Neural progenitor cell (in vitro differentiated cells): ENCODE measurements around the gene DCAF7. TPM values are rescaled to one million over a fixed set of nuclear protein-coding genes. Genes with fewer than 3 reads are reported as not detected.

ENCODE experiments used
- DNase-seq: peaks from one replicate; pipeline ENCODE4 v3.0.0-alpha.2; 2016; ENCODE audit warnings: low spot score
- H2AFZ ChIP-seq: fragments of 200-600 bp; sonication (generic); replicated peaks from 2 replicates; pipeline ENCODE4 v1.6.1; 2016; ENCODE audit warnings: antibody characterized with exemption
- H3F3A ChIP-seq: fragments of 200-600 bp; sonication (generic); 2 replicates; pipeline ENCODE4 v1.6.1; 2016; ENCODE audit warnings: antibody characterized with exemption, low read depth
- H3K27ac ChIP-seq: fragments of 200-600 bp; sonication (generic); 2 replicates; pipeline ENCODE4 v1.5.1; 2016; ENCODE audit warnings: mild to moderate bottlenecking
- H3K27me3 ChIP-seq: fragments of 200-600 bp; sonication (generic); 2 replicates; pipeline ENCODE4 v1.6.1; 2016; ENCODE audit warnings: mild to moderate bottlenecking, moderate library complexity
- H3K36me3 ChIP-seq: fragments of 200-600 bp; sonication (generic); 2 replicates; pipeline ENCODE4 v1.5.1; 2016
- H3K4me1 ChIP-seq: fragments of 200-600 bp; sonication (generic); 2 replicates; pipeline ENCODE4 v1.6.1; 2016; ENCODE audit warnings: mixed run types
- H3K4me2 ChIP-seq: fragments of 200-600 bp; sonication (generic); 2 replicates; pipeline ENCODE4 v1.6.1; 2016
- H3K4me3 ChIP-seq: fragments of 200-600 bp; sonication (generic); 2 replicates; pipeline ENCODE4 v1.5.1; 2016
- H3K79me2 ChIP-seq: fragments of 200-600 bp; sonication (generic); 2 replicates; pipeline ENCODE4 v1.6.1; 2016; ENCODE audit warnings: low read depth
- H3K9ac ChIP-seq: fragments of 200-600 bp; sonication (generic); 2 replicates; pipeline ENCODE4 v1.6.1; 2016
- H3K9me3 ChIP-seq: fragments of 200-600 bp; sonication (generic); 2 replicates; pipeline ENCODE4 v1.5.1; 2016; ENCODE audit warnings: low read depth
- H4K20me1 ChIP-seq: fragments of 200-600 bp; sonication (generic); 2 replicates; pipeline ENCODE4 v1.6.1; 2016; ENCODE audit warnings: low read depth
- H3K27ac Mint-ChIP-seq: 3 replicates; pipeline ENCODE4 v1.8.0; 2021; ENCODE audit warnings: mixed read lengths
- H3K27me3 Mint-ChIP-seq: 2 replicates; pipeline ENCODE4 v1.8.0; 2022; ENCODE audit warnings: low read depth, mild to moderate bottlenecking, inconsistent platforms, moderate library complexity, mixed read lengths; ENCODE audit not compliant: insufficient read depth
- H3K36me3 Mint-ChIP-seq: 3 replicates; pipeline ENCODE4 v1.8.0; 2021; ENCODE audit warnings: mixed read lengths
- H3K4me1 Mint-ChIP-seq: 3 replicates; pipeline ENCODE4 v1.8.0; 2021; ENCODE audit warnings: mixed read lengths
- H3K4me3 Mint-ChIP-seq: 3 replicates; pipeline ENCODE4 v1.8.0; 2021; ENCODE audit warnings: mild to moderate bottlenecking, moderate library complexity, mixed read lengths
- H3K9me3 Mint-ChIP-seq: 3 replicates; pipeline ENCODE4 v1.8.0; 2020; ENCODE audit warnings: mixed read lengths
- CTCF ChIP-seq: fragments of 200-600 bp; sonication (generic); IDR thresholded peaks from 2 replicates; pipeline ENCODE4 v1.5.1; 2017; ENCODE audit warnings: antibody characterized with exemption, mild to moderate bottlenecking
- EZH2 ChIP-seq: fragments of 200-600 bp; sonication (generic); IDR thresholded peaks from 2 replicates; pipeline ENCODE4 v1.6.1; 2017; ENCODE audit warnings: antibody characterized with exemption, mild to moderate bottlenecking, moderate library complexity
- EZH2phosphoT487 ChIP-seq: fragments of 200-600 bp; sonication (generic); IDR thresholded peaks from 2 replicates; pipeline ENCODE4 v1.6.1; 2017; ENCODE audit warnings: antibody characterized with exemption
- total RNA-seq: library from RNA; depleted of rRNA; stranded (reverse); fragments of >200 nt; gene quantifications from 2 replicates; pipeline ENCODE4 v1.2.3, GENCODE V29; 2015; ENCODE audit warnings: low replicate concordance

Gene DCAF7
- total RNA-seq, 1 donor from 2014 or later = 56.5 TPM

- no peak overlapping the region for H2AFZ ChIP-seq
- no peak overlapping the region for H3K4me3 Mint-ChIP-seq
- H3K27ac Mint-ChIP-seq = no peak overlapping the region
- H3K9ac ChIP-seq = no peak overlapping the region
- H3K79me2 ChIP-seq = peaks cover 7% of the 10 kb centered on the region
- no peak for DNase-seq
- H3K4me3 ChIP-seq = no peak overlapping the region
- no peak overlapping the region for H3K27ac ChIP-seq
- H3K27me3 ChIP-seq = no peaks in the 10 kb centered on the region
- no peaks in the 10 kb centered on the region for H3K36me3 ChIP-seq
- H3K4me1 Mint-ChIP-seq = peaks cover 7% of the 10 kb centered on the region
- H3K4me2 ChIP-seq = no peak overlapping the region
- peaks cover 19% of the 10 kb centered on the region for H3F3A ChIP-seq
- H3K9me3 ChIP-seq = no peaks in the 10 kb centered on the region
- H3K9me3 Mint-ChIP-seq = no peaks in the 10 kb centered on the region
- no peaks in the 10 kb centered on the region for H3K27me3 Mint-ChIP-seq
- TF ChIP-seq EZH2phosphoT487 = no peak
- TF ChIP-seq CTCF = no peak
- peaks cover 3% of the 10 kb centered on the region for H4K20me1 ChIP-seq
- peaks cover 8% of the 10 kb centered on the region for H3K4me1 ChIP-seq
- H3K36me3 Mint-ChIP-seq = no peaks in the 10 kb centered on the region
Observed at GRCh38 chr17:63546308-63547082, 3.8 kb upstream of the DCAF7 start.

- Mint-ChIP-seq H3K27me3 (no peaks in the 10 kb centered on the region), H3K9me3 (no peaks in the 10 kb centered on the region), H3K4me1 (peaks cover 10% of the 10 kb centered on the region), H3K36me3 (no peaks in the 10 kb centered on the region), H3K4me3 (no peak overlapping the region), H3K27ac (no peak overlapping the region)
- H3K36me3 ChIP-seq = no peaks in the 10 kb centered on the region
- H3K27ac ChIP-seq = no peak overlapping the region
- no peak overlapping the region for H3K4me3 ChIP-seq
- H3K27me3 ChIP-seq = no peaks in the 10 kb centered on the region
- TF ChIP-seq CTCF (no peak), EZH2phosphoT487 (no peak), EZH2 (no peak)
- H3K4me1 ChIP-seq = peaks cover 8% of the 10 kb centered on the region
- peaks cover 13% of the 10 kb centered on the region for H3K79me2 ChIP-seq
- H3K9ac ChIP-seq = no peak overlapping the region
- H2AFZ ChIP-seq = no peak overlapping the region
- H4K20me1 ChIP-seq = peaks cover 7% of the 10 kb centered on the region
- H3K9me3 ChIP-seq = no peaks in the 10 kb centered on the region
- peaks cover 20% of the 10 kb centered on the region for H3F3A ChIP-seq
- DNase-seq = no peak
- no peak overlapping the region for H3K4me2 ChIP-seq
Observed at GRCh38 chr17:63547083-63547523, 3.2 kb upstream of the DCAF7 start.

GRCh38 chr17:63549289-63549945 lies 860 bp upstream of the DCAF7 start:
- no peak for TF ChIP-seq EZH2
- TF ChIP-seq EZH2phosphoT487 = no peak
- TF ChIP-seq CTCF = no peak
- H3K4me3 ChIP-seq = peak overlapping the region; percentile 86
- H3K27me3 ChIP-seq = no peaks in the 10 kb centered on the region
- H2AFZ ChIP-seq = peak overlapping the region; percentile 78
- H3K4me1 ChIP-seq = peaks cover 15% of the 10 kb centered on the region
- Mint-ChIP-seq H3K4me3 (peak overlapping the region; percentile 99), H3K36me3 (peaks cover under 1% of the 10 kb centered on the region), H3K27me3 (no peaks in the 10 kb centered on the region), H3K9me3 (no peaks in the 10 kb centered on the region), H3K27ac (peak overlapping the region; percentile 53), H3K4me1 (peaks cover 21% of the 10 kb centered on the region)
- no peaks in the 10 kb centered on the region for H3K9me3 ChIP-seq
- DNase-seq = no peak
- peak overlapping the region; percentile 42 for H3K9ac ChIP-seq
- no peak overlapping the region for H3K27ac ChIP-seq
- no peaks in the 10 kb centered on the region for H3K36me3 ChIP-seq
- peaks cover 36% of the 10 kb centered on the region for H3K79me2 ChIP-seq
- peaks cover 20% of the 10 kb centered on the region for H3F3A ChIP-seq
- H3K4me2 ChIP-seq = peak overlapping the region; percentile 91
- peaks cover 30% of the 10 kb centered on the region for H4K20me1 ChIP-seq
